Peyer's patch (tissue), 4 donors: ENCODE results near the gene ZNF774. TPM values are rescaled to one million over a fixed set of nuclear protein-coding genes. Genes with fewer than 3 reads are reported as not detected.

Experiments used
- DNase-seq, 3 donors: peaks; one replicate each; pipeline ENCODE4 v3.0.0-alpha.2; 2017 to 2019
- H3K27ac ChIP-seq, 4 donors: fragments of 200-600 bp; sonication (generic); one replicate each; pipeline ENCODE4 v1.5.1; 2016 to 2019
- H3K27me3 ChIP-seq, 2 donors: fragments of 200-600 bp; sonication (generic); one replicate each; pipeline ENCODE4 v1.5.1; 2019
- H3K36me3 ChIP-seq, 3 donors: fragments of 200-600 bp; sonication (generic); one replicate each; pipeline ENCODE4 v1.5.1; 2016 to 2019
- H3K4me1 ChIP-seq, 4 donors: fragments of 200-600 bp; sonication (generic); one replicate each; pipeline ENCODE4 v1.5.1; 2016 to 2019
- H3K4me3 ChIP-seq, 4 donors: fragments of 200-600 bp; sonication (generic); 1 replicate in 3 of 4; 2 replicates in 1 of 4; pipeline ENCODE4 v1.5.1; 2016 to 2019; ENCODE audit warnings: mild to moderate bottlenecking in 1 of 4
- H3K9me3 ChIP-seq, 4 donors: fragments of 200-600 bp; sonication (generic); one replicate each; pipeline ENCODE4 v1.5.1; 2016 to 2019; ENCODE audit warnings: mild to moderate bottlenecking in 1 of 4
- POLR2A ChIP-seq, 2 donors: fragments of 450-650 bp; IDR thresholded peaks; one replicate each; pipeline ENCODE4 v1.5.1; 2017; ENCODE audit warnings: antibody characterized with exemption in 2 of 2, mild to moderate bottlenecking in 2 of 2, moderate library complexity in 2 of 2
- total RNA-seq, 4 donors: library from RNA; depleted of rRNA; stranded (reverse); fragments of >200 nt; gene quantifications; one replicate each; pipeline ENCODE4 v1.1.0, GENCODE V29; 2016
- TF ChIP-seq, protein P1 (sequence below), 6 experiments: fragments of 450-650 bp in 4 of 6; fragments of 200-600 bp in 2 of 6; sonication (generic) in 1 of 6; IDR thresholded peaks; one replicate each; pipeline ENCODE4 v1.5.1; 2017 to 2019; ENCODE audit warnings: antibody characterized with exemption in 6 of 6, mild to moderate bottlenecking in 3 of 6, moderate library complexity in 1 of 6

Gene ZNF774
- total RNA-seq, 4 donors from 2014 or later, result 4.0 to 11.7 (median 8.7) TPM

GRCh38 chr15:90354986-90355385, 2.9 kb downstream of the ZNF774 start:
- Histone ChIP-seq H3K27me3 (no peaks in the 10 kb centered on the region), H3K27ac (no peak overlapping the region), H3K4me1 (peaks cover 0 to 10% (median 0%) of the 10 kb centered on the region in 4 donors), H3K36me3 (no peaks in the 10 kb centered on the region), H3K4me3 (no peak overlapping the region), H3K9me3 (no peaks in the 10 kb centered on the region)
- no peak for DNase-seq
- TF ChIP-seq, protein P1, sequence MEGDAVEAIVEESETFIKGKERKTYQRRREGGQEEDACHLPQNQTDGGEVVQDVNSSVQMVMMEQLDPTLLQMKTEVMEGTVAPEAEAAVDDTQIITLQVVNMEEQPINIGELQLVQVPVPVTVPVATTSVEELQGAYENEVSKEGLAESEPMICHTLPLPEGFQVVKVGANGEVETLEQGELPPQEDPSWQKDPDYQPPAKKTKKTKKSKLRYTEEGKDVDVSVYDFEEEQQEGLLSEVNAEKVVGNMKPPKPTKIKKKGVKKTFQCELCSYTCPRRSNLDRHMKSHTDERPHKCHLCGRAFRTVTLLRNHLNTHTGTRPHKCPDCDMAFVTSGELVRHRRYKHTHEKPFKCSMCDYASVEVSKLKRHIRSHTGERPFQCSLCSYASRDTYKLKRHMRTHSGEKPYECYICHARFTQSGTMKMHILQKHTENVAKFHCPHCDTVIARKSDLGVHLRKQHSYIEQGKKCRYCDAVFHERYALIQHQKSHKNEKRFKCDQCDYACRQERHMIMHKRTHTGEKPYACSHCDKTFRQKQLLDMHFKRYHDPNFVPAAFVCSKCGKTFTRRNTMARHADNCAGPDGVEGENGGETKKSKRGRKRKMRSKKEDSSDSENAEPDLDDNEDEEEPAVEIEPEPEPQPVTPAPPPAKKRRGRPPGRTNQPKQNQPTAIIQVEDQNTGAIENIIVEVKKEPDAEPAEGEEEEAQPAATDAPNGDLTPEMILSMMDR (IDR thresholded peaks at IDR 0.05), result no peak
- TF ChIP-seq POLR2A (IDR thresholded peaks at IDR 0.05), result no peak

DNA sequence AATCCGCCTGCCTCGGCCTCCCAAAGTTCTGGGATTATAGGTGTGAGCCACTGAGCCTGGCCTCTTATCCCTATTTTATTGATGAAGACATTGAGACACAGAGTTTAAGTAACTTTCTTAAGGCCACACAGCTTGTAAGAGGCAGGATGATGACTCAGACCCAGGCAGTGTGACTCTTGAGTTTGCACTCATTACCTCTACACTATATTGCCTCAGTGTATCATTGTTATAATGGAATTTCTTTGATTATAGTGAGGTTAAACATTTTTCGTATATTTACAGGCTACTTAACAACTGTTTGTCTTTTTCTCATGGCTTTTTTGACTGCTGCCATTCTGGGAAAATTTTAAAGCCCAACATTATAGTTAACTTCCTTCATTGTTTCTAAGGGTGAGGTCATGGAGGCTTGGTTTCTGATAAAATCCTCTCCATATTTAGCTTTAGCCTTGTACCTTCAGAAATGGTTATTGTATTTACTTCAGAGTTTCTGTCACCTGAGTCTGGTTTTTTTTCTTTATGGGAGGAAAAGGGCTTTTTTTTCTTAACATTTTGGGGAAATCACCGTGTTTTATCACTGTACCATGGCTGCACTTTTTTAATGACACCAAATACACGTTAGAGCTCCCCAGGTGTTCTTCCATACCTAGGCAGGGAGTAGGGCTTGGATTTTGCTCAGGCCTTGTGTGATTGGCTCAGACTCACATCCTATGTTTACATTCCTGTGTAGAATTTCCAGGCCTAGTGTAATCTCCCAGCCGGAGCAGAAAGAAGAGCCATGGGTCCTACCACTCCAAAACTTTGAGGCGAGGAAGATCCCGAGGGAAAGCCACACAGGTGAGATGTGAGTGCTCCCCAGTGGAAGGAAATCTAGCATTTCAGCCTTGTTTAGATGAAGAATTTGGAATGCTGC, 6.3 kb downstream of the ZNF774 start:
- no peaks in the 10 kb centered on the region for H3K36me3 ChIP-seq
- peaks cover 0 to 13% (median 0%) of the 10 kb centered on the region in 4 donors for H3K4me1 ChIP-seq
- no peak overlapping the region for H3K4me3 ChIP-seq
- no peak overlapping the region for H3K27ac ChIP-seq
- H3K27me3 ChIP-seq, result no peaks in the 10 kb centered on the region
- no peaks in the 10 kb centered on the region for H3K9me3 ChIP-seq
- no peak for DNase-seq
- TF ChIP-seq, protein P1 (IDR thresholded peaks at IDR 0.05), result no peak
- no peak for TF ChIP-seq POLR2A (IDR thresholded peaks at IDR 0.05)

DNA sequence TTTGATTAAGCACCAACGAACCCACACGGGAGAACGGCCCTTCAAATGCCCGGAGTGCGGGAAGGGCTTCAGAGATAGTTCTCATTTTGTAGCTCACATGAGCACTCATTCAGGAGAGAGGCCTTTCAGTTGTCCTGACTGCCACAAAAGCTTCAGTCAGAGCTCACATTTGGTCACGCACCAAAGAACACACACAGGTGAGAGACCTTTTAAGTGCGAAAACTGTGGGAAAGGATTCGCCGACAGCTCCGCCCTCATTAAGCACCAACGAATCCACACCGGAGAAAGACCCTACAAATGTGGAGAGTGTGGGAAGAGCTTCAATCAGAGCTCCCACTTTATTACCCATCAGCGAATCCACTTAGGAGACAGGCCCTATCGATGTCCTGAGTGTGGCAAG, 8.7 kb downstream of the ZNF774 start:
- Histone ChIP-seq H3K27me3 (no peaks in the 10 kb centered on the region), H3K9me3 (no peaks in the 10 kb centered on the region), H3K36me3 (no peaks in the 10 kb centered on the region), H3K4me3 (no peak overlapping the region), H3K27ac (no peak overlapping the region), H3K4me1 (peaks cover 0 to 13% (median 0%) of the 10 kb centered on the region in 4 donors)
- TF ChIP-seq, protein P1 (IDR thresholded peaks at IDR 0.05), result no peak
- TF ChIP-seq POLR2A (IDR thresholded peaks at IDR 0.05), result no peak
- DNase-seq, result no peak

GRCh38 chr15:90362936-90363212, 10.8 kb downstream of the ZNF774 start:
- H3K4me1 ChIP-seq, result peaks cover 0 to 13% (median 0%) of the 10 kb centered on the region in 4 donors
- DNase-seq, result no peak
- H3K27ac ChIP-seq, result peak overlapping the region in 2 of 4 donors; percentile 19 to 43

GRCh38 chr15:90364251-90364650, 12.2 kb downstream of the ZNF774 start:
- Histone ChIP-seq H3K27me3 (no peaks in the 10 kb centered on the region), H3K27ac (no peak overlapping the region), H3K36me3 (no peaks in the 10 kb centered on the region), H3K4me1 (peaks cover 0 to 13% (median 0%) of the 10 kb centered on the region in 4 donors), H3K4me3 (no peak overlapping the region), H3K9me3 (no peaks in the 10 kb centered on the region)
- DNase-seq, result no peak
- TF ChIP-seq, protein P1 (IDR thresholded peaks at IDR 0.05), result no peak

More at GRCh38 chr15:90362936-90363212, 10.8 kb downstream of the ZNF774 start:
- no peak overlapping the region for H3K4me3 ChIP-seq
- TF ChIP-seq, protein P1 (IDR thresholded peaks at IDR 0.05), result no peak
- no peak for TF ChIP-seq POLR2A (IDR thresholded peaks at IDR 0.05)
- H3K36me3 ChIP-seq, result no peaks in the 10 kb centered on the region
- H3K9me3 ChIP-seq, result no peaks in the 10 kb centered on the region
- no peaks in the 10 kb centered on the region for H3K27me3 ChIP-seq
